ENCODE data around the gene SSBP2. TPM values are rescaled to one million over a fixed set of nuclear protein-coding genes. Genes with fewer than 3 reads are reported as not detected.
A peak's percentile ranks its signal among the peaks of the same experiment; 100 is the strongest.
"Not testable (repeated sequence)": the region's sequence is repeated elsewhere in the genome, so short reads cannot be mapped to it uniquely, and the experiment has no call there.

Gene SSBP2
- polyA plus RNA-seq, 5 donors: 57.8 to 107 (median 96.2) TPM

GRCh38 chr5:81429985-81430384, 320.9 kb downstream of the SSBP2 start:
- no peak for DNase-seq

GRCh38 chr5:81429363-81429762, 321.5 kb downstream of the SSBP2 start:
- DNase-seq: no peak

GRCh38 chr5:81428861-81429260, 322.0 kb downstream of the SSBP2 start:
- no peak for DNase-seq

GRCh38 chr5:81428446-81428845, 322.5 kb downstream of the SSBP2 start:
- no peak for DNase-seq

GRCh38 chr5:81427566-81427965, 323.3 kb downstream of the SSBP2 start:
- no peak for DNase-seq

GRCh38 chr5:81426359-81427030, 324.4 kb downstream of the SSBP2 start:
- peak; percentile 29 to 37 for DNase-seq

GRCh38 chr5:81425569-81425968, 325.3 kb downstream of the SSBP2 start:
- DNase-seq: peak; percentile 17 to 42

GRCh38 chr5:81424728-81425127, 326.2 kb downstream of the SSBP2 start:
- DNase-seq: no peak

- peak; percentile 19 to 40 for DNase-seq
Observed at GRCh38 chr5:81422671-81423070, 328.2 kb downstream of the SSBP2 start.

GRCh38 chr5:81420039-81420667, 330.7 kb downstream of the SSBP2 start:
- DNase-seq: no peak

GRCh38 chr5:81418606-81419005, 332.3 kb downstream of the SSBP2 start:
- DNase-seq: no peak

- no peak for DNase-seq
Observed at GRCh38 chr5:81417052-81417451, 333.8 kb downstream of the SSBP2 start.

- no peak for DNase-seq
Observed at GRCh38 chr5:81409896-81410295, 341.0 kb downstream of the SSBP2 start.

- no peak for DNase-seq
Observed at GRCh38 chr5:81409361-81409760, 341.5 kb downstream of the SSBP2 start.

GRCh38 chr5:81408496-81408895, 342.4 kb downstream of the SSBP2 start:
- DNase-seq: no peak

GRCh38 chr5:81407811-81408210, 343.1 kb downstream of the SSBP2 start:
- DNase-seq: not testable (repeated sequence)

GRCh38 chr5:81405126-81405891, 345.6 kb downstream of the SSBP2 start:
- no peak for DNase-seq

GRCh38 chr5:81402192-81402930, 348.5 kb downstream of the SSBP2 start:
- DNase-seq: no peak

GRCh38 chr5:81401266-81401665, 349.6 kb downstream of the SSBP2 start:
- no peak for DNase-seq

GRCh38 chr5:81400375-81400774, 350.5 kb downstream of the SSBP2 start:
- no peak for DNase-seq

- no peak for DNase-seq
Observed at GRCh38 chr5:81398741-81399140, 352.2 kb downstream of the SSBP2 start.

- DNase-seq: no peak
Observed at GRCh38 chr5:81397176-81397575, 353.7 kb downstream of the SSBP2 start.
